ENCODE data around the gene DLG4. TPM values are rescaled to one million over a fixed set of nuclear protein-coding genes. Genes with fewer than 3 reads are reported as not detected.

DLG4 gene
- total and polyA plus RNA-seq, 2 donors (not counting 1 experiment from before 2014, with no cell fraction given), result 2.0 to 12.5 TPM

- no peak for ATAC-seq (ENCODE audit: low read depth)
- Histone ChIP-seq H3K4me1 (ENCODE audit: control insufficient read depth in 2 of 2, insufficient read depth in 2 of 2, low read length in 2 of 2) (peaks cover 2 to 3% of the 10 kb centered on the region in 2 donors), H3K79me2 (ENCODE audit: control insufficient read depth, insufficient read depth, low read length) (no peaks in the 10 kb centered on the region), H3K4me3 (ENCODE audit: control extremely low read depth in 1 of 5, extremely low read depth in 1 of 5, insufficient read depth in 1 of 5, low read depth in 2 of 5, low read length in 4 of 5) (no peak overlapping the region), H3K9ac (ENCODE audit: low read length) (no peak overlapping the region), H3K9me3 (ENCODE audit: control extremely low read depth in 1 of 3, control insufficient read depth in 2 of 3, insufficient read depth in 1 of 3, low read length in 2 of 3) (no peaks in the 10 kb centered on the region), H3K4me2 (replicated peaks; ENCODE audit: low read depth, low read length, poor library complexity, severe bottlenecking) (no peak overlapping the region), H3K27ac (ENCODE audit: low read length in 2 of 2) (no peak overlapping the region), H3K27me3 (replicated peaks in 1 of 4; ENCODE audit: control extremely low read depth in 1 of 4, control insufficient read depth in 3 of 4, insufficient read depth in 4 of 4, low read length in 3 of 4) (peaks cover 0 to 12% (median 3%) of the 10 kb centered on the region in 4 experiments), H4K20me1 (ENCODE audit: control insufficient read depth, insufficient read depth, low read length, poor library complexity, severe bottlenecking) (no peaks in the 10 kb centered on the region), H3K36me3 (replicated peaks in 1 of 2; ENCODE audit: control extremely low read depth in 1 of 2, control insufficient read depth in 1 of 2, extremely low read depth in 1 of 2, insufficient read depth in 2 of 2, low read length in 1 of 2) (no peaks in the 10 kb centered on the region), H2AFZ (ENCODE audit: insufficient read depth, low read depth, low read length, poor library complexity, severe bottlenecking) (no peak overlapping the region)
- H3K4me1 Mint-ChIP-seq, result peaks cover 7% of the 10 kb centered on the region
- POLR2A ChIA-PET, result no interaction called here
- WGBS (ENCODE audit: insufficient coverage), result 84% methylated on average over 4 of the region's 7 CpGs
- TF ChIP-seq CTCF (IDR thresholded peaks at IDR 0.05), result no peak
- TF ChIP-seq EZH2 (IDR thresholded peaks at IDR 0.05; ENCODE audit: borderline replicate concordance, insufficient read depth, low read depth, low read length, poor library complexity, severe bottlenecking), result no peak
- H3K9me3 Mint-ChIP-seq (ENCODE audit: insufficient read depth), result no peaks in the 10 kb centered on the region
- intact Hi-C loops (cut with micrococcal nuclease), result loop anchor here (10.0 kb wide), 2 partner anchors 156 to 294 kb away; partner anchors contain the start of gene YBX2
- DNase-seq, result no peak
- CTCF ChIA-PET, result interaction anchor here (2.9 to 11.8 kb wide), 2 partner anchors 91 to 224 kb away, joined by 25 to 584 read pairs; partner anchors contain the start of gene SLC16A11
- H3K27me3 Mint-ChIP-seq, result peaks cover 28% of the 10 kb centered on the region
- no peak overlapping the region for H3K27ac Mint-ChIP-seq
- H3K4me3 Mint-ChIP-seq, result no peak overlapping the region
Measured at GRCh38 chr17:7138800-7139381, 80.7 kb downstream of the DLG4 start.

All from B cell (primary cell).